PC-3 (cell line): ENCODE results near the gene RNF168. TPM values are rescaled to one million over a fixed set of nuclear protein-coding genes. Genes with fewer than 3 reads are reported as not detected.

ENCODE experiments used
- ATAC-seq: fragments of 200-7000 bp; cut with Tn5 transposase; 2 replicates; pipeline ENCODE4 v1.9.1; 2020; ENCODE audit warnings: mild to moderate bottlenecking, moderate library complexity
- BruUV-seq: library from RNA; stranded (reverse); fragments of 400-500 nt; replicated peaks from 2 replicates; lab custom pipeline; 2021; lab: Mats Ljungman, UMichigan
- CTCF ChIA-PET: fragments of 300-600 bp; sonication (Branson Sonifier 250); formaldehyde crosslinking; loops from one replicate; lab custom pipeline; 2022; ENCODE audit warnings: antibody characterized with exemption; lab: Charles Lee
- POLR2A ChIA-PET: fragments of 300-600 bp; sonication (Branson Sonifier 250); formaldehyde crosslinking; loops from one replicate; lab custom pipeline; 2022; ENCODE audit warnings: antibody characterized with exemption; ENCODE audit not compliant: unreplicated experiment; lab: Charles Lee
- DNase-seq: peaks from one replicate; pipeline ENCODE4 v3.0.0-alpha.2; 2015
- H2AFZ ChIP-seq: fragments of 300-600 bp; sonication (generic); 2 replicates; pipeline ENCODE4 v1.6.0; 2016; ENCODE audit warnings: antibody characterized with exemption, low read length
- H3F3A ChIP-seq: fragments of 300-600 bp; sonication (generic); one replicate; pipeline ENCODE4 v1.6.0; 2017; ENCODE audit warnings: antibody characterized with exemption, low read length, control low read depth, mild to moderate bottlenecking; ENCODE audit not compliant: unreplicated experiment
- H3K27ac ChIP-seq: fragments of 300-600 bp; sonication (generic); 2 replicates; pipeline ENCODE4 v1.5.1; 2016; ENCODE audit warnings: mild to moderate bottlenecking, low read length
- H3K27me3 ChIP-seq: fragments of 300-600 bp; sonication (generic); 2 replicates; pipeline ENCODE4 v1.6.1; 2016; ENCODE audit warnings: low read length, mixed read lengths
- H3K36me3 ChIP-seq: fragments of 300-600 bp; sonication (generic); 2 replicates; pipeline ENCODE4 v1.6.1; 2016; ENCODE audit warnings: low read depth, mixed run types, low read length, mixed read lengths
- H3K4me1 ChIP-seq: fragments of 300-600 bp; sonication (generic); 2 replicates; pipeline ENCODE4 v1.5.1; 2016; ENCODE audit warnings: low read length; ENCODE audit not compliant: insufficient read depth
- H3K4me2 ChIP-seq: fragments of 300-600 bp; sonication (generic); 2 replicates; pipeline ENCODE4 v1.6.0; 2016; ENCODE audit warnings: low read length
- H3K4me3 ChIP-seq: fragments of 300-600 bp; sonication (generic); 2 replicates; pipeline ENCODE4 v1.5.1; 2016; ENCODE audit warnings: mild to moderate bottlenecking, low read length, mixed read lengths
- H3K79me2 ChIP-seq: fragments of 300-600 bp; sonication (generic); 2 replicates; pipeline ENCODE4 v1.6.1; 2017; ENCODE audit warnings: low read length, mixed read lengths
- H3K9ac ChIP-seq: fragments of 300-600 bp; sonication (generic); 2 replicates; pipeline ENCODE4 v1.6.0; 2016; ENCODE audit warnings: mild to moderate bottlenecking, low read length
- H3K9me2 ChIP-seq: fragments of 300-600 bp; sonication (generic); replicated peaks from 2 replicates; pipeline ENCODE4 v1.6.1; 2016; ENCODE audit warnings: mixed run types, low read length, mixed read lengths
- H3K9me3 ChIP-seq: fragments of 300-600 bp; sonication (generic); 2 replicates; pipeline ENCODE4 v1.6.1; 2016; ENCODE audit warnings: low read length, mixed read lengths
- H4K20me1 ChIP-seq: fragments of 300-600 bp; sonication (generic); 2 replicates; pipeline ENCODE4 v1.6.1; 2016; ENCODE audit warnings: low read length, mixed read lengths
- CTCF ChIP-seq: fragments of 300-600 bp; sonication (generic); conservative IDR thresholded peaks from 2 replicates; pipeline ENCODE4 v1.5.1; 2017; ENCODE audit warnings: antibody characterized with exemption, low read depth, mild to moderate bottlenecking, low read length
- EZH2 ChIP-seq: fragments of 300-600 bp; sonication (generic); IDR thresholded peaks from one replicate; pipeline ENCODE4 v1.6.1; 2017; ENCODE audit warnings: antibody characterized with exemption, mild to moderate bottlenecking, low read length; ENCODE audit not compliant: unreplicated experiment
- EZH2phosphoT487 ChIP-seq: fragments of 300-600 bp; sonication (generic); IDR thresholded peaks from 2 replicates; pipeline ENCODE4 v1.6.1; 2018; ENCODE audit warnings: mild to moderate bottlenecking, antibody characterized with exemption, low read length, borderline replicate concordance
- intact Hi-C: fragments of 100-400 bp; cut with micrococcal nuclease; formaldehyde crosslinking; loops from 2 replicates; pipeline ENCODE4 v1.9.0; 2023
- total RNA-seq: library from RNA; depleted of rRNA; stranded (reverse); fragments of >200 nt; gene quantifications from 2 replicates; pipeline ENCODE4 v1.2.3, GENCODE V29; 2014

The RNF168 gene
- total RNA-seq, 1 experiment from 2014 or later, result 13.8 TPM

GRCh38 chr3:196547067-196547466 lies 43.5 kb upstream of the RNF168 start:
- H3K9me3 ChIP-seq, result no peaks in the 10 kb centered on the region
- H3K9ac ChIP-seq, result no peak overlapping the region
- no peaks in the 10 kb centered on the region for H3K9me2 ChIP-seq
- DNase-seq (no peak), ATAC-seq (no peak)
- no peak overlapping the region for H3K4me2 ChIP-seq
- H3K36me3 ChIP-seq, result no peaks in the 10 kb centered on the region
- intact Hi-C loops, result no loop called here
- TF ChIP-seq EZH2phosphoT487, result no peak
- no peak for TF ChIP-seq EZH2
- no peak for TF ChIP-seq CTCF
- H2AFZ ChIP-seq, result no peak overlapping the region
- BruUV-seq, result no TSS peak
- H3K27me3 ChIP-seq, result no peaks in the 10 kb centered on the region
- CTCF ChIA-PET, result no interaction called here
- no peaks in the 10 kb centered on the region for H3K4me1 ChIP-seq
- no peaks in the 10 kb centered on the region for H3F3A ChIP-seq
- no peak overlapping the region for H3K27ac ChIP-seq
- H4K20me1 ChIP-seq, result no peaks in the 10 kb centered on the region
- POLR2A ChIA-PET, result no interaction called here
- no peaks in the 10 kb centered on the region for H3K79me2 ChIP-seq
- H3K4me3 ChIP-seq, result no peak overlapping the region

- H4K20me1 ChIP-seq, result no peaks in the 10 kb centered on the region
- no peak overlapping the region for H3K4me2 ChIP-seq
- no TSS peak for BruUV-seq
- no peaks in the 10 kb centered on the region for H3K4me1 ChIP-seq
- H3K4me3 ChIP-seq, result no peak overlapping the region
- intact Hi-C loops, result no loop called here
- H3K79me2 ChIP-seq, result no peaks in the 10 kb centered on the region
- DNase-seq, result no peak
- no peak overlapping the region for H3K27ac ChIP-seq
- no peaks in the 10 kb centered on the region for H3K36me3 ChIP-seq
- H3K27me3 ChIP-seq, result no peaks in the 10 kb centered on the region
- H3K9ac ChIP-seq, result no peak overlapping the region
- H2AFZ ChIP-seq, result no peak overlapping the region
- no peaks in the 10 kb centered on the region for H3K9me3 ChIP-seq
- no peaks in the 10 kb centered on the region for H3K9me2 ChIP-seq
- no peak for TF ChIP-seq EZH2phosphoT487
- no peak for TF ChIP-seq EZH2
- no peak for TF ChIP-seq CTCF
- CTCF ChIA-PET, result no interaction called here
- POLR2A ChIA-PET, result no interaction called here
- H3F3A ChIP-seq, result no peaks in the 10 kb centered on the region
- no peak for ATAC-seq
Observed at GRCh38 chr3:196546537-196546936, 43.0 kb upstream of the RNF168 start.

GRCh38 chr3:196544491-196544992 lies 41.0 kb upstream of the RNF168 start:
- no TSS peak for BruUV-seq

More at GRCh38 chr3:196544491-196544992, 41.0 kb upstream of the RNF168 start:
- Histone ChIP-seq H3K36me3 (no peaks in the 10 kb centered on the region), H4K20me1 (no peaks in the 10 kb centered on the region), H2AFZ (no peak overlapping the region), H3K9ac (no peak overlapping the region), H3K9me2 (no peaks in the 10 kb centered on the region), H3K79me2 (no peaks in the 10 kb centered on the region), H3K27me3 (no peaks in the 10 kb centered on the region), H3K4me3 (no peak overlapping the region), H3F3A (no peaks in the 10 kb centered on the region), H3K9me3 (no peaks in the 10 kb centered on the region), H3K4me2 (no peak overlapping the region), H3K4me1 (no peaks in the 10 kb centered on the region), H3K27ac (no peak overlapping the region)
- intact Hi-C loops, result no loop called here
- DNase-seq, result no peak
- no peak for ATAC-seq
- CTCF ChIA-PET, result no interaction called here
- POLR2A ChIA-PET, result no interaction called here
- TF ChIP-seq EZH2, result no peak
- TF ChIP-seq EZH2phosphoT487, result no peak
- no peak for TF ChIP-seq CTCF
